DOHH2 (cell line): ENCODE data around the gene MTCH1.

ENCODE experiments used
- H3F3A ChIP-seq: fragments of 200-600 bp; sonication (generic), shearing (Covaris generic); 2 replicates; pipeline ENCODE4 v1.6.0; 2016; ENCODE audit warnings: antibody characterized with exemption, mild to moderate bottlenecking; ENCODE audit not compliant: control insufficient read depth, insufficient read depth
- H3K27ac ChIP-seq: fragments of 200-600 bp; sonication (generic); 2 replicates; pipeline ENCODE4 v1.5.1; 2014; ENCODE audit warnings: low read depth, mild to moderate bottlenecking, low read length, moderate library complexity
- H3K27me3 ChIP-seq: fragments of 200-600 bp; sonication (generic); 2 replicates; pipeline ENCODE4 v1.6.1; 2014; ENCODE audit warnings: mild to moderate bottlenecking, low read length, mixed read lengths; ENCODE audit not compliant: control insufficient read depth
- H3K36me3 ChIP-seq: fragments of 200-600 bp; sonication (generic); 2 replicates; pipeline ENCODE4 v1.6.1; 2014; ENCODE audit warnings: mild to moderate bottlenecking, low read length, moderate library complexity, mixed read lengths; ENCODE audit not compliant: control insufficient read depth
- H3K4me1 ChIP-seq: fragments of 200-600 bp; sonication (generic); 2 replicates; pipeline ENCODE4 v1.6.1; 2014; ENCODE audit warnings: mild to moderate bottlenecking, low read length, mixed read lengths; ENCODE audit not compliant: control insufficient read depth
- H3K4me2 ChIP-seq: fragments of 200-600 bp; sonication (generic); 2 replicates; pipeline ENCODE4 v1.6.0; 2014; ENCODE audit warnings: mild to moderate bottlenecking, low read length, moderate library complexity
- H3K4me3 ChIP-seq: fragments of 200-600 bp; sonication (generic); 2 replicates; pipeline ENCODE4 v1.5.1; 2014; ENCODE audit warnings: mild to moderate bottlenecking, low read length, mixed read lengths
- H3K79me2 ChIP-seq: fragments of 200-600 bp; sonication (generic); 2 replicates; pipeline ENCODE4 v1.6.1; 2014; ENCODE audit warnings: mild to moderate bottlenecking, low read length, mixed read lengths; ENCODE audit not compliant: control insufficient read depth
- H3K9me2 ChIP-seq: fragments of 200-600 bp; sonication (generic); replicated peaks from 2 replicates; pipeline ENCODE4 v1.6.1; 2014; ENCODE audit warnings: mild to moderate bottlenecking, low read length, mixed read lengths; ENCODE audit not compliant: control insufficient read depth
- H3K9me3 ChIP-seq: fragments of 200-600 bp; sonication (generic); 2 replicates; pipeline ENCODE4 v1.6.1; 2014; ENCODE audit warnings: antibody characterized with exemption, low read length, mixed read lengths; ENCODE audit not compliant: control insufficient read depth, insufficient read depth
- H4K20me1 ChIP-seq: fragments of 200-600 bp; sonication (generic); 2 replicates; pipeline ENCODE4 v1.6.0; 2014; ENCODE audit warnings: low read depth, mild to moderate bottlenecking, antibody characterized with exemption, low read length, moderate library complexity; ENCODE audit not compliant: control insufficient read depth, insufficient read depth
- CTCF ChIP-seq: fragments of 200-600 bp; sonication (generic); IDR thresholded peaks from one replicate; pipeline ENCODE4 v1.5.1; 2014; ENCODE audit warnings: antibody characterized with exemption, mild to moderate bottlenecking, low read depth, low read length; ENCODE audit not compliant: poor library complexity, severe bottlenecking
- EZH2phosphoT487 ChIP-seq: fragments of 200-600 bp; sonication (generic); IDR thresholded peaks from 2 replicates; pipeline ENCODE4 v1.6.1; 2017; ENCODE audit warnings: borderline replicate concordance, mild to moderate bottlenecking, antibody characterized with exemption, low read length, moderate library complexity, mixed read lengths

Gene MTCH1

GRCh38 chr6:36980129-36980528, 5.9 kb downstream of the MTCH1 start:
- Histone ChIP-seq H3K27me3 (no peaks in the 10 kb centered on the region), H3K27ac (no peak overlapping the region), H3K4me1 (peaks cover 21% of the 10 kb centered on the region), H3K36me3 (peaks cover 76% of the 10 kb centered on the region), H3K4me3 (no peak overlapping the region), H3F3A (0 out of 2 replicates have a peak, but pooled peaks cover 3% of the 10 kb centered on the region), H3K4me2 (no peak overlapping the region), H3K9me2 (no peaks in the 10 kb centered on the region), H4K20me1 (peaks cover 19% of the 10 kb centered on the region), H3K79me2 (peaks cover 62% of the 10 kb centered on the region), H3K9me3 (no peaks in the 10 kb centered on the region)
- TF ChIP-seq EZH2phosphoT487 (no peak), CTCF (no peak)

- no peak overlapping the region for H3K4me3 ChIP-seq
- no peaks in the 10 kb centered on the region for H3K9me2 ChIP-seq
- H4K20me1 ChIP-seq: peaks cover 16% of the 10 kb centered on the region
- H3K4me1 ChIP-seq: peaks cover 14% of the 10 kb centered on the region
- TF ChIP-seq EZH2phosphoT487 (no peak), CTCF (no peak)
- peaks cover 83% of the 10 kb centered on the region for H3K36me3 ChIP-seq
- no peaks in the 10 kb centered on the region for H3K9me3 ChIP-seq
- H3K27ac ChIP-seq: no peak overlapping the region
- H3F3A ChIP-seq: 0 out of 2 replicates have a peak, but pooled peaks cover 3% of the 10 kb centered on the region
- H3K4me2 ChIP-seq: no peak overlapping the region
- H3K27me3 ChIP-seq: no peaks in the 10 kb centered on the region
- H3K79me2 ChIP-seq: peaks cover 54% of the 10 kb centered on the region
These were observed 6.7 kb downstream of the MTCH1 start for GRCh38 chr6:36979347-36979742.

GRCh38 chr6:36978421-36979346, 7.3 kb downstream of the MTCH1 start:
- Histone ChIP-seq H3K4me1 (peaks cover 7% of the 10 kb centered on the region), H3K4me3 (no peak overlapping the region), H4K20me1 (peaks cover 11% of the 10 kb centered on the region), H3K4me2 (no peak overlapping the region), H3K9me2 (no peaks in the 10 kb centered on the region), H3K36me3 (peaks cover 84% of the 10 kb centered on the region), H3F3A (0 out of 2 replicates have a peak, but pooled peaks cover 3% of the 10 kb centered on the region), H3K27me3 (no peaks in the 10 kb centered on the region), H3K9me3 (no peaks in the 10 kb centered on the region), H3K27ac (no peak overlapping the region), H3K79me2 (peaks cover 48% of the 10 kb centered on the region)
- no peak for TF ChIP-seq CTCF
- TF ChIP-seq EZH2phosphoT487: no peak
